ENCODE results near the gene SLC6A7.
A peak's percentile ranks its signal among the peaks of the same experiment; 100 is the strongest.

SLC6A7 gene

DNA sequence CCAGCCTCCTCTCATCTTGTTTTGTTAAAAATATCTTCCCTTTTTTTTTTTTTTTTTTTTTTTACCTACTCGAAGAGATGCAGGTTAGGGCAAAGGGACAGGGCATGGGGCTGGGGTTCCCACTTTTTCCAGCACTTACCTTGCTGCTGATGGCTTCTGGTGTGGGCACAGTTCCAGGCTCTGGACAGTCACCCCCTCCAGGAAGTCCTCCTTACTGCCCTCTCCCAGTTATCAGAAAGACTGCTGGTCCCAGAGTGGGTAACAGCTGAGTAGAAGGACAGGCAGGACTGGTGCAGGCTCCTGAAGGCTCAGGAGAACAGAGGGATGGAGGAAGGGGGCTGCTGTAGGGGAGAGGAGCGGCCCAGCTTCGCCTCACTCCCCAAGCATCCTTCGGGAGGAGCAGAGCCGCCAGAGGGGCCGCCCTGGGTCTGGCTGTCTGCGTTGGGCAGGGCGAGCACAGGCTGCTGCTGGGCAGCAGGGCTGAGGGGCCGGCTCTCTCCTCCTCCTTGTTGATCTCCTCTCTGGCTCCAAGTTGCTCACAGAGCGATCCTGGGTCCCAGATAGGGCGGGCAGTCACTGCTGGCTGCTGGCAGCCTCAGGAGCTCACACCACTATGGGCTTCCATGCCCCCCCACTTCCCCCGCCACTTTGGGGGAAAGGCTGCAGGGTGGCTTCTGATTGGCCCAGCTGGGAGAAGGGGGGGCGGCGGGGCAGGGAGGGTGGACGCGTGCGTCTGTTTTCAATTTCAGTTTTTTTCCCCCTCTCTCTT, 34.4 kb upstream of the SLC6A7 start, which contains the start of gene PDGFRB:
Gene PDGFRB, minus strand, starts transcription at position 588 of the 769 bp plus-strand sequence. CDS start 18,798 bp downstream, outside the sequence.
- DNase-seq (ENCODE audit: low read depth in 2 of 2), result peak; percentile 25 to 32

DNA sequence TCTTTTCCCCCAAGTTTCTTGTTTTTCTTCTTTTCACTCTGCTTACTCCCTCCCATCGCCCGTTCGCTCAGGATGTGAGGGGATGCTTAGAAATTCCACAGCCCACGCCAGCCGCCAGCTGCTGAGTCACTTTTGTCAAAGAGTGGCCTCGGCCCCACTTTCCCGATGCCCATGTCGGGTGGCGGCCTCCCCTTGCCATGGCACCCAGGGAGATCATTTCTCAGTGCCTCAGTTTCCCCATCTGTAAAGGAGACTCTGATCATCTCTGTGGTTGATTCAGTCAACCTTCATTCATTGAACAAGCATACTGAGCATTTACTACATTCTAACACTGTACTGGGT, 33.9 kb upstream of the SLC6A7 start:
- DNase-seq (ENCODE audit: low read depth in 2 of 2), result no peak

DNA sequence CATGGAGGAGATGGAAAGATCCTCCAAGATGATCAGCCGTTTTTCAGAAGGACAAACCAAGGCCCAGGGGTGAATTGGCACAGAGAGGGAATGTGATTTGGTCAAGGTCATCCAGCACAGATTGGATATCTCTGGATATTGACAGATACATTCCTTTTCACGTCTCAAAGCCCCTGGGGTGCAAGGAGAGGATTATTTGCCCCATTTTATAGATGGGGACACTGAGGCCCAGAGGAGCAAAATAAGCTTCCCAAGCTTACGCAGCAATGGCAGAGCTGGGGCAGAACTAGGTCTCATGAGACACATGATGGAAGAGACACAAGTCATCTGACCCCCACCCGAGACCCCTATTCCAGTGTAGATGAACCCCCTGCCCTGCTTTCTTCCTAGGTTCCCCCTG, 33.3 kb upstream of the SLC6A7 start:
- no peak for DNase-seq (ENCODE audit: low read depth in 2 of 2)

DNA sequence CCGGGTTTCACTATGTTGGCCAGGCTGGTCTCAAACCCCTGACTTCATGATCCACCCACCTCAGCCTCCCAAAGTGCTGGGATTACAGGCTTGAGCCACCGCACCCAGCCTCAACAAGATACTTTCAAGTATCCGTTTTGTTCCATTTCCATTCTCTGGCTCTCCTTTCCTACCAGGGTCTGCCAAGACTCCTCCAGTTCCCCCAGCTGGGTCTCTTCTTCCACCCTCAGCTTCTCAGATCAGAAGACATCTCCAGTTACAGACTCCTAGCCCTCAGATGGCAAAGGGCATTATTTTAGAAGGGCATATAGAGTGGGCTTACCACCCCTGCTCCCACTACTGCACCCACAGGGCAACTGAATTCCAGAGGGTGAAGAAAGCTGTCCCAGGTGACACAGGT, 32.7 kb upstream of the SLC6A7 start:
- no peak for DNase-seq (ENCODE audit: low read depth in 2 of 2)

DNA sequence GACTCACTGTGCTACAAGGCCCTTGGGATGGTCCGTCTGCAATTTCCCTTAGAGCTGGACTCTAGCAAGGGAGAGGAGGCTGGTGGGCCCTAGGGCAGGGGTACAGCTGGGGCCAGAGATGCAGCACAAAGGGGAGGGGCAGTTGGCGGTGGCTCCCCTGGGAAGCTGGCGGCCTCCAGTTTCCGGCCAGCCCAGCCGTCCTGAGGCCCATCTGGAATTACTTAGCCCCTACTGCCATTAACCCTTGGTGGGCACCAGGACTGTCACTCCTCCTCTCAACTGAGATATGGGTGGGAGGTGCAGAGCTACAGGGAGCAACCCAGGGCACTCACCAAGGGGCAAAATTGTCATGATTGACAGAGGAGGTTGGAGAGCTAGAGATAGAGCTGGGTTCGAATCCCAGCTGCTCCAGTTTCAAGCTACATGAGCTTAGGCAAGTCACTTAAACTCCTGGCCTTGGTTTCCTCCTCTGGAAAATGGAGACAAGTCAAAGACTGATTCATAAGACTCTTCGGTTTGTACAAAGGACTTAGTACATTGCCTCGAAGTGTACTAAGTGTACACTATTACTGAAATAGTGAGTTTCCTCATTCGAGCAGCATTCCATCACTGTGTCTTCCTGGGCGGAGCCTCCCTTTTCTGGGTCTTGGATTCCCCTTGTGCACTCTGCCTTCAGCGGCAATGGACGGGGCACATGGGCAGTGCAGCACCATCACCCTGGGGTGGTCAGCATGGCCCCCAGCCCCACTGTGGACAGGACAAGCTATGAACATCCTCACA, 31.5 kb upstream of the SLC6A7 start:
- no peak for DNase-seq (ENCODE audit: low read depth in 2 of 2)

DNA sequence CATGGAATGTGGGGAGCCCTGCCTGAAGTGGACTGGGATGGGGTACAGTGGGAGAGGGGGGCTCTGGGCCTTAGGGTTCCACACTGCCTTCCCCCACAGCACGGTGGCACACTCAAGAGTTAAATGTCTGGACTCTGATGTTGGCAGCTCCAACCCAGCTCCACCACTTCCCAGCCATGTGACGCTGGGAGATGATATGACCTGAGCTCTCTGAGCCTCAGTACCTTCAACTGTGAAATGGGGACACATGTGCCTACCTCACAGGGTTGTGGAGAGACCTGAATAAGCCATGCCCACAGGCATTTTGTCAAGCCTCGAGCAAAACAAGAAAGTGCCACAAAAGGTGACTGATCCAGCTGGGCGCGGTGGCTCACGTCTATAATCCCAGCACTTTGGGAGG, 30.8 kb upstream of the SLC6A7 start:
- no peak for DNase-seq (ENCODE audit: low read depth in 2 of 2)

DNA sequence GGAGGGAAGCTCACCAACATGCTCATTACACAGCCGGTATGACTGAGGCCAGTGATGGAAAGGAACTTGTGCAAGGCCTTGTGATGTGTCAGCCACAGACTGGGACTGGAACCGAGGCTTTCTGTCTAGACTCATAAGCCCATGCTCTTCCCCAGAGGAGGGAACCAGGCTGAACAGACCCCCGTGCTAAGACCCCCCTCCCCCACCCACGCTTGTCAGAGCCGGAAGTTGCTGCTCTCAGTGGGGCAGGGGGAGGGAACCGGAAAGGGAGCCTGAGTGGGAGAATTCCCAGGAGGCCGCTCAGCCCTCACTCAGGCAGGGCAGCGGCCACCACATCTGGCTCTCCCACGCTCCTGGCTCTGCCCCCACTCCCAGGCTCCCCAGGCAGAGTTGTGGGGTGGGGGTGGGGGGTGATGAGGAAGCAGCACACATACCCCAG, 30.1 kb upstream of the SLC6A7 start:
- DNase-seq (ENCODE audit: low read depth in 2 of 2), result no peak

DNA sequence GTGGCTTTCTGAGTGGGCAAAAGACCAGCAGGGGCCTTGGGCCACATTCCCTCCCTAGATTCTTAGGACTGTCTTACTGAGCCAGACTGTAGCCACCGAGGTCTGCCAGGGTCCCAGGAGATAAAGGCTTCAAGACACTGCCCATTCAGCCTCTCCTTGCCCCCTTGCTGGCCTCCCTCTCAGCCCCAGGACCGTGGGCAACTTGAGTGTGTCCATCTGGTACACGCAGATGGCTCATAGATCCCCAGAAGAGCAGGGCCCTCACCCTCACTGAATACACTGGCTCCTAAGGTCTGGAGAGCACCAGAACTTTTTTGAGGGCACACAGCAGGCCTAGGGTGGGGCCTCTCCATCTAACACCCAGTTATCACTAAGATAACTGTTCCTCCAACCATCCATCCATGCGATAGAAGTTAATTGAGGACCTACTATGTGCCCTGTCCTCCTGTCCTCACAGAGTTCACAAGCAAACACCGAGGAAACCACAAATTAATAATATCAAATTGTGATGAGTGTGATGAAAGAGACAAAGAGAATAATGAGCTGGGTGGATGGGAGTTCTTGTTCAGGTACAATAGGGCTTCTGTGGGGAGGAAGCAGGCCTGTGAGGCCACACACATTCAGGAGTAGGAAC, 29.3 kb upstream of the SLC6A7 start:
- DNase-seq (ENCODE audit: low read depth in 2 of 2), result no peak

DNA sequence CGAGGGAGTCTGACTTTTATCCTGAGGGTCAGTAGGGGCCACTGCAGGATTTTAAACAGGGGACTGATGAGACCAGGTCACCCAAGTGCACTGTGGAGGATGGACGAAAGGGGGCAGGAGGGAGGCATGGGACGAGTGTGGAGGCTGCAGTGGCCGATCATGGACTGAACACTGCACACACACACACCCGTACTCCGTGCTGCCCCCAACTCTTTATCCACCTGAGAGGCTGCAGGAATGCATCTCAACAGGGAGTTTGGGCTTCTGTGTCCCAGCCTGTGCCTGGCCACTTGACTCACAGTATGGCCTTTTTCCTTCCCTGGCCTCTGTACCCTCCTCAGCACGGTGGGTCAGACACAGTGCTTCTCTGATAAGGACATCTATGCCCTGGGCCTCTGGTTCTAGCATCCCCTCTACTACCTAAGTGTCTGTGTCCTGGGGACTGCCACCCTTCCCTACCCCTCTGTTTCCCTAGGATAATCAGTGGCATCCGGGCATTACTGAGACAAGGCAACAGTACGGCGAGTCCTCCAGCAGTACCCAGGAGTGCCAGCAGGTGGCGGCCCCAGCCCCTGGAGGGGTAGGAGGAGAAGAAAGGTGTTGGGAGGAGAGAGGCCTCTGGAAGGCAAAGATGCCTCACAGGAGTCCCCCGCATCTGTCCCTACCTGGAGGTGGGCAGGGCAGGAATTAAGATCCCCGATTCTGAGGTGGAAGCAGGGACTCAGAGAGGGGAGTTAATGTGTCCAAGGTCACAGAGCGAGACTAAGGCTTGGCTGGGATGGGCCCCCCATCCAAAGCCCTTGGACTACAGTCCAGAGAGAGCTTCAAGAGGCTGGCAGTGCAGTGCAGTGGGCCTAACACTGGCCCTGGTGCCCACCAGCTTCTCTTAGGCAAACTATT, 28.4 kb upstream of the SLC6A7 start:
- peak; percentile 46 to 68 for DNase-seq (ENCODE audit: low read depth in 2 of 2)

DNA sequence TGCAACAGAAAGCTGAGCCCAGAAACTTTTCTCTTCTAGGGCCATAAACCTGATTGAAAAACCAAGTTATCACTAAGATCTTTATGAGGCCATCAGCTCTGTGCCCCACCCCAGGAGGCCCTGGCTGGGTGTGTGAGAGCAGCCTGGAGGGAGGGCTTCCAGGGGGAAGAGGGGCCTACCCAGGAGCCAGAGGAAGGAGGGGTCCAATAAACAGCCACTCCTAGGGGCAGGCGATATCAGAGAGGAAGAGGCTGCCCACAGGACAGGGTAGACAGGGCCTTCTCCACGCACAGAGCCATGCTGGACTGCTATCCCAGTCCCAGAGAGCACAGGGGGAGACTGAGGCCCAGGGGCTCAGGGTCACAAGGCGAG, 27.7 kb upstream of the SLC6A7 start:
- DNase-seq (ENCODE audit: low read depth in 2 of 2), result no peak

DNA sequence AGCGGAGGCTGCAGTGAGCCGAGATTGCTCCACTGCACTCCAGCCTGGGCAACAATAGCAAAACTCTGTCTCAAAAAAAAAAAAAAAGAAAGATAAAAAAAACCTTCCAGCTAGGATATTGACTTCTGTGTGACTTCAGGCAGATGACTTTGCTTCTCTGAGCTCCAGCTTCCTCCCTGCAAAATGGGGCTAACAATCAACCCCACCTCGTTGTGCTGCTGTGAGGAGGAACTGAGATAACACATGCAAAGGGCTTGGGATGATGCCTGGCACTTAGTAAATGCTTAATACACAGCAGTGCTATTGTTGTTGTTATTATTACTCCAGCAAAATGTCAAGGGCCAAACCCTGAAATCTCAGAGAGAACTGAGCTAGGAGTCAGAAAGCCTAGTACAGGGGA, 26.8 kb upstream of the SLC6A7 start:
- no peak for DNase-seq (ENCODE audit: low read depth in 2 of 2)

DNA sequence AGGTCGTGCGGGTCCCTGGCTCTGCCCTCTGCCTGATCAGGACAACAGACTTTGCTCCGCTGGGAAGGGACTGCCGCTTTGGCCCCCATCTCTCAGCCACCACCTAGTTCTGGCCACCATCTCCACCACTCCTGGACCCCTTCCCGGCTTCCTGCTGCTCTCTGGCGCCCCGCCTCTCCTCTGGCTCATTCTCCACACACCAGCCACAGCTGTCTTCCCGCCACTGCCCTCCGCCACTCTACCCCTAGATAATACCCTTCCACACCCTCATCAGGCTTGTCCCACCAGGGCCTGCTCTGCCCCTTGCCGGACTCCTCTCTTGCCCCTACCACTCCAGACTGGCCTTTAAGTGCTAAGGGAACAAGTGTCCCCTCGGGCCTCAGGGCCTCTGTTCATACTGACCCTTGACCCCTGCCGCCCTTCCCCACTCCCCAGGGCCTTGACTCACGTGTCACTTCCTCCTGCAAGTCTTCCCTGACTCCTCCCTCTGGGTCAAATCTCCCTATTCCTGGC, 26.3 kb upstream of the SLC6A7 start:
- DNase-seq (ENCODE audit: low read depth in 2 of 2), result no peak

DNA sequence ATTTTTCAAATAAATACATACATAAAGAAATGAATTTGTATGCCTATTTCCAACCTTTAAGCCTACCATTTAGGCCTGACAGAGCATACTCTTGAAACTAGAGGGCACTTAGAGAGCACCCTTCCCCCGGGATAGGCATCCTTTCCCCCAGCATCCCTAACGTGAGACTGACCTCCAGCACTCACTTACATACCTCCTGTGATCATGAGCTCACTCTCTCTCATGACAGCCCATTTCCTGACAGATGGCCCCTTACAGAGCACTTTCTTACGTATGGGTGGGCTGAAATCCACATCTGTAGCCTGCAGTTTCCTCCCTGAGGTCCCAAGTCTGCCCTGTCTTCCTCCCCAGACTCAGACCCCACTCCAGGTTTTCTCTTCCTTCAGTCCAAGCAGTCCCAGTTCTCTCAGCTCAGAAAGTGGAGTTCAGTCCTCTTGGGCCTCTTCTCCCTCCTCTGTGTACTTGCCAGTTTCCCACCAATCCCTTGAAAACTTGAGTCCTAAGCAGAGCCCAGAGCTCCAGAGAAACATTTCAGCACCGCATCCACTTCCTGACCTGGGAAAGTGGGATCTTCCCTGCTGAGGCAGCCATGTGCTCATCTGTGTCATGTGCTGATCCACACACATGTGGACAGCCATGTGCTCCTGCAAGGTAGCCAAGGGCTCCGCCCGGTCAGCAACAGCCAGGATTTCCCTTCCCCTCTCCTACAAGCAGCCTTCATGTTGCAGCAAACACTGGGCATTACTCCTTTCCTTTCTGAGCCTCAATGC, 25.5 kb upstream of the SLC6A7 start:
- DNase-seq (ENCODE audit: low read depth in 2 of 2), result no peak

DNA sequence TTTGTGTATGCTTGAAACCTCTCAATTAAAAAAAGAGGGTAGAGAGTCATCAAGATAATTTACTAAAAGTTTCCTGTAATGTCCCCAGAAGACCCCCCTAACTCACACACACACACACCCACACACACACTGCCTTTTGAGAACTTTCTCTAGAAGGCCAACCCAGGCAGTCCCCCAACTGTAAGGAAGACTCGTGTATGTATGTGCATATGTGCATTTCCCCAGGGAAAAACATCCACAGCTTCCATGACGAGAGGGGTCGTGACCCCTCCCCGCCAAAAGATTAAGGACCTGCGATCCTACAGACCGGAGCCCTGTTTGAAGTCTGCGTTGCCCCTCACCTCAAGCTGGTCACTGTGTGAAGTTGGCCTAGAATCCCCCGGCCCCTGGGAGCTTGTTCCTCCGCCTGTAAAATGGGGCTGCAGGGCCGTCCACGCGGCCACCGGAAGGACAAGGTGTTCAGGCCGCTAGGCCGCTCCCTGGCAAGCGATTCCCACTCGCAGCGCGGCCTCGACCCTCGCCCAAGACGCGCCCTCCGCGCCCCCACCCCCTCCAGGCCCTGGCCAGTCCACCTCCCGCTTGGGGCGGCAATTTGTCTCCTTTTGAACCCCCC, 23.7 kb upstream of the SLC6A7 start:
- no peak for DNase-seq (ENCODE audit: low read depth in 2 of 2)

DNA sequence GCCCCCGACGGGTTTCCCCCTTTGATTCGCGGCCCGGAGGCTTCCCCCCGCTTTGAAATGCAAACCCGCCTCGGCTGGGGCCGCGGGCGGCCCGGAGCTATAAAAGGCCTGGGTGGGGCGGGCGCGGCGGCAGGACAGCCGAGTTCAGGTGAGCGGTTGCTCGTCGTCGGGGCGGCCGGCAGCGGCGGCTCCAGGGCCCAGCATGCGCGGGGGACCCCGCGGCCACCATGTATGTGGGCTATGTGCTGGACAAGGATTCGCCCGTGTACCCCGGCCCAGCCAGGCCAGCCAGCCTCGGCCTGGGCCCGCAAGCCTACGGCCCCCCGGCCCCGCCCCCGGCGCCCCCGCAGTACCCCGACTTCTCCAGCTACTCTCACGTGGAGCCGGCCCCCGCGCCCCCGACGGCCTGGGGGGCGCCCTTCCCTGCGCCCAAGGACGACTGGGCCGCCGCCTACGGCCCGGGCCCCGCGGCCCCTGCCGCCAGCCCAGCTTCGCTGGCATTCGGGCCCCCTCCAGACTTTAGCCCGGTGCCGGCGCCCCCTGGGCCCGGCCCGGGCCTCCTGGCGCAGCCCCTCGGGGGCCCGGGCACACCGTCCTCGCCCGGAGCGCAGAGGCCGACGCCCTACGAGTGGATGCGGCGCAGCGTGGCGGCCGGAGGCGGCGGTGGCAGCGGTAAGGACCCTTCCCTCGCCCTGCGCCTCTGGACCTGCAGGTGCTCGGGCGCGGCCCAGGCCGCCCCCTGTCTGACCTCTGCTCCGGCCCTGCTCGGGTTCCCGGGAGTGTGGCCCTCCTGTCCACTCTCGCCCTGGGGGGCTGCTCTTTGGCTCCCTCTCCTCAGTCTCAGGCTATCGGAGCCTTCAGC, 23.0 kb upstream of the SLC6A7 start, which contains the start of gene CDX1:
Gene CDX1, plus strand, starts transcription at position 129 of the 862 bp plus-strand sequence. Its CDS starts 99 bp downstream, at position 228.
- DNase-seq (ENCODE audit: low read depth in 2 of 2), result no peak

DNA sequence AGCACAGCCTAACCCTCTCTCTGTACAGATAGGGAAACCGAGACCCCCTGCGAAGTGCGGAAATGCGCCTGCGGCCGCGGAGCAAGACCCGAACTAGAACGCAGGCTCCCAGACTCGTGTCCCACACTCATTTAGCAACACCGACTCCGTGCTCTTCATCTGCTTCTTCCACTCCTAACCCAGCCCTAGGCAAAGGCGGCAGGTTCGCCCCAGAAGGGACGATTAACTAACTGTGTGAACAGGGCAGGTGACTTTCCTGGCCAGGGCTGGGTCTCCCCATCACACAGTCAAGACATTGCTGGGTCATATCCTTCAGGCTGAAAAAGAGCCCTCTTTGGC, 22.4 kb upstream of the SLC6A7 start:
- no peak for DNase-seq (ENCODE audit: low read depth in 2 of 2)

DNA sequence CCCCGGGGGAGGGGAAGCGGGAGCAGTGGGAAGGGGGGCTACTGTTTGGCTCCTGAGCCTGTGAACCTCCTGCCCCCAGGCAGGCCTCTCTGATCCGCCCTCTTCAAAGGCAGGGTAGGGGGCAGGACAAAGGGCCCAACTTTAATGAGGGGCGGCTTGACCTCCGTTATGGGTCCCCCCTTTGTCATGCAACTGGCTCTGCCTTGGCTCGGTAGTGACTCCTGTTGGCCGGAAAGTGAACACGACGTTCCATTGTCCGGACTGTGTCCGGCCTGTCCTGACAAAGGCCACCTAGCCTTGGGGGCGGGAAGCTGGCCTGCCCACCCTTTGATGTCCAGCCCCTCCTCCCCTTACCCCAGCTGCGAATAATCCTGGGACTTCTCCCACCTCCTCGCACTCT, 22.0 kb upstream of the SLC6A7 start:
- DNase-seq (ENCODE audit: low read depth in 2 of 2), result no peak

DNA sequence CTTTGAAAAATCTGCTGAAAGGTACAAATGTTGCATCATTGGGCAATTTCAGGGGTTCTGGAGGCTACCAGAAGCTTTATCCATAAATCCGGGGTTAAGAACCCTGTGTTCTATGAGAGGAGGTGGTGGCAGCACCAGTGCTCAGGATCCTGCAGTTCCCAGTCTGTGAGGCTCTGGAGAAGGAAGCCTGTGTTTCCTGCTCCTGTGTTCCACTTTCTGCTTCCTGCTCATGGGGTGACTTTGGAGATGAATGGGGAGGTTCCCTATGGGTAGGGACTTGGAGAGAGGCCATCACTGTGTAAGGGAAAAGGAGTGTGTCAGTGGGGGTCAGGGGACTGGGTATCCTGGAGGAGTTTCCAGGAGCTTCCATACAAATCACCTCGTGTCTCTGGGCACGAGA, 21.0 kb upstream of the SLC6A7 start:
- DNase-seq (ENCODE audit: low read depth in 2 of 2), result no peak

DNA sequence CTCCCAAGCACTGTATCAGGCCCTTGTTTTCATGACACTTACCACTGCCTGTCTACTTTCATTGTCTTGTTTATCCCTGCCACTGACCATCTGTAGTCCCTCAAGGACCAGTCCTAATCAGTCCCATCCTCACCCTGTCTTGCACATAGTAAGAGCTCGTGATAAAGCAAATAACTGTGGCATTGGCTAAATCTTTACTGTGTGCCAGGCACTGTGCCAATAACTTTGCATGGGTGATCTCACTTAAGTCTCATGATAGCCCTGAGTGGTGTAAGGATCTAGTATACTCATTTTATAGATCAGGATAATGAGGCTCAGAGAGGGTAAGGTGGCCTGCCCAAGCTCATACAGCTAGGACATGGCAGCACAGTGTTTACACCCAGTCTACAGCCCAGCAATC, 17.7 kb upstream of the SLC6A7 start:
- no peak for DNase-seq (ENCODE audit: low read depth in 2 of 2)
